Measurements from ENCODE around the gene PIGX.

Gene PIGX

GRCh38 chr3:196711838-196712513, at the start of gene PIGX, which contains the start of gene CEP19:
Gene PIGX, plus strand, starts transcription at chr3:196712377.
Gene CEP19, minus strand, starts transcription at chr3:196712250. Its CDS starts 3,593 bp downstream, at chr3:196708657.
- Histone ChIP-seq H3K27ac (ENCODE audit: low read depth, low read length) (peak within 1 kb of the TSS; percentile 96), H3K9ac (ENCODE audit: low read length) (peak within 1 kb of the TSS; percentile 78), H3K27me3 (ENCODE audit: control insufficient read depth in 1 of 2, insufficient read depth in 2 of 2, low read length in 2 of 2) (no peaks in the 10 kb centered on the region), H3K9me3 (ENCODE audit: low read length) (no peaks in the 10 kb centered on the region), H3K36me3 (ENCODE audit: insufficient read depth, low read length) (no peaks in the 10 kb centered on the region), H3K4me3 (ENCODE audit: low read depth in 1 of 2, low read length in 2 of 2) (peak within 1 kb of the TSS; percentile 80 to 95), H3K4me1 (ENCODE audit: insufficient read depth, low read length) (peaks cover 21% of the 10 kb centered on the region)

GRCh38 chr3:196662711-196663571, 49.2 kb upstream of the PIGX start:
- Histone ChIP-seq H3K4me3 (ENCODE audit: low read depth in 1 of 2, low read length in 2 of 2) (no peak overlapping the region), H3K4me1 (ENCODE audit: insufficient read depth, low read length) (no peaks in the 10 kb centered on the region), H3K9ac (ENCODE audit: low read length) (no peak overlapping the region), H3K9me3 (ENCODE audit: low read length) (no peaks in the 10 kb centered on the region), H3K36me3 (ENCODE audit: insufficient read depth, low read length) (no peaks in the 10 kb centered on the region), H3K27me3 (ENCODE audit: control insufficient read depth in 1 of 2, insufficient read depth in 2 of 2, low read length in 2 of 2) (no peaks in the 10 kb centered on the region), H3K27ac (ENCODE audit: low read depth, low read length) (no peak overlapping the region)

- no peaks in the 10 kb centered on the region for H3K27me3 ChIP-seq (ENCODE audit: control insufficient read depth in 1 of 2, insufficient read depth in 2 of 2, low read length in 2 of 2)
- H3K4me1 ChIP-seq (ENCODE audit: insufficient read depth, low read length): no peaks in the 10 kb centered on the region
- H3K36me3 ChIP-seq (ENCODE audit: insufficient read depth, low read length): no peaks in the 10 kb centered on the region
- H3K9ac ChIP-seq (ENCODE audit: low read length): no peak overlapping the region
- H3K9me3 ChIP-seq (ENCODE audit: low read length): no peaks in the 10 kb centered on the region
- no peak overlapping the region for H3K27ac ChIP-seq (ENCODE audit: low read depth, low read length)
- no peak overlapping the region for H3K4me3 ChIP-seq (ENCODE audit: low read depth in 1 of 2, low read length in 2 of 2)
Measured at GRCh38 chr3:196666001-196666867, 45.9 kb upstream of the PIGX start.

GRCh38 chr3:196667056-196667825, 44.9 kb upstream of the PIGX start:
- Histone ChIP-seq H3K9ac (ENCODE audit: low read length) (no peak overlapping the region), H3K27me3 (ENCODE audit: control insufficient read depth in 1 of 2, insufficient read depth in 2 of 2, low read length in 2 of 2) (no peaks in the 10 kb centered on the region), H3K36me3 (ENCODE audit: insufficient read depth, low read length) (no peaks in the 10 kb centered on the region), H3K27ac (ENCODE audit: low read depth, low read length) (no peak overlapping the region), H3K4me3 (ENCODE audit: low read depth in 1 of 2, low read length in 2 of 2) (no peak overlapping the region), H3K9me3 (ENCODE audit: low read length) (no peaks in the 10 kb centered on the region), H3K4me1 (ENCODE audit: insufficient read depth, low read length) (no peaks in the 10 kb centered on the region)

GRCh38 chr3:196670339-196670738, 41.8 kb upstream of the PIGX start:
- no peak overlapping the region for H3K4me3 ChIP-seq (ENCODE audit: low read depth in 1 of 2, low read length in 2 of 2)
- H3K36me3 ChIP-seq (ENCODE audit: insufficient read depth, low read length): no peaks in the 10 kb centered on the region
- H3K9ac ChIP-seq (ENCODE audit: low read length): no peak overlapping the region
- no peaks in the 10 kb centered on the region for H3K4me1 ChIP-seq (ENCODE audit: insufficient read depth, low read length)
- no peaks in the 10 kb centered on the region for H3K9me3 ChIP-seq (ENCODE audit: low read length)
- H3K27me3 ChIP-seq (ENCODE audit: control insufficient read depth in 1 of 2, insufficient read depth in 2 of 2, low read length in 2 of 2): no peaks in the 10 kb centered on the region
- H3K27ac ChIP-seq (ENCODE audit: low read depth, low read length): no peak overlapping the region

- Histone ChIP-seq H3K36me3 (ENCODE audit: insufficient read depth, low read length) (no peaks in the 10 kb centered on the region), H3K27me3 (ENCODE audit: control insufficient read depth in 1 of 2, insufficient read depth in 2 of 2, low read length in 2 of 2) (no peaks in the 10 kb centered on the region), H3K9ac (ENCODE audit: low read length) (no peak overlapping the region), H3K4me1 (ENCODE audit: insufficient read depth, low read length) (no peaks in the 10 kb centered on the region), H3K4me3 (ENCODE audit: low read depth in 1 of 2, low read length in 2 of 2) (no peak overlapping the region), H3K27ac (ENCODE audit: low read depth, low read length) (no peak overlapping the region), H3K9me3 (ENCODE audit: low read length) (no peaks in the 10 kb centered on the region)
Measured at GRCh38 chr3:196673632-196674031, 38.5 kb upstream of the PIGX start.

GRCh38 chr3:196677353-196677752, 34.8 kb upstream of the PIGX start:
- Histone ChIP-seq H3K9me3 (ENCODE audit: low read length) (no peaks in the 10 kb centered on the region), H3K27me3 (ENCODE audit: control insufficient read depth in 1 of 2, insufficient read depth in 2 of 2, low read length in 2 of 2) (no peaks in the 10 kb centered on the region), H3K27ac (ENCODE audit: low read depth, low read length) (no peak overlapping the region), H3K4me1 (ENCODE audit: insufficient read depth, low read length) (no peaks in the 10 kb centered on the region), H3K36me3 (ENCODE audit: insufficient read depth, low read length) (no peaks in the 10 kb centered on the region), H3K4me3 (ENCODE audit: low read depth in 1 of 2, low read length in 2 of 2) (no peak overlapping the region), H3K9ac (ENCODE audit: low read length) (no peak overlapping the region)

GRCh38 chr3:196677931-196678330, 34.2 kb upstream of the PIGX start:
- Histone ChIP-seq H3K9ac (ENCODE audit: low read length) (no peak overlapping the region), H3K27me3 (ENCODE audit: control insufficient read depth in 1 of 2, insufficient read depth in 2 of 2, low read length in 2 of 2) (no peaks in the 10 kb centered on the region), H3K9me3 (ENCODE audit: low read length) (no peaks in the 10 kb centered on the region), H3K36me3 (ENCODE audit: insufficient read depth, low read length) (no peaks in the 10 kb centered on the region), H3K27ac (ENCODE audit: low read depth, low read length) (no peak overlapping the region), H3K4me1 (ENCODE audit: insufficient read depth, low read length) (no peaks in the 10 kb centered on the region), H3K4me3 (ENCODE audit: low read depth in 1 of 2, low read length in 2 of 2) (no peak overlapping the region)

GRCh38 chr3:196684548-196685407, 27.4 kb upstream of the PIGX start:
- Histone ChIP-seq H3K4me3 (ENCODE audit: low read depth in 1 of 2, low read length in 2 of 2) (no peak overlapping the region), H3K27me3 (ENCODE audit: control insufficient read depth in 1 of 2, insufficient read depth in 2 of 2, low read length in 2 of 2) (no peaks in the 10 kb centered on the region), H3K27ac (ENCODE audit: low read depth, low read length) (no peak overlapping the region), H3K4me1 (ENCODE audit: insufficient read depth, low read length) (no peaks in the 10 kb centered on the region), H3K9me3 (ENCODE audit: low read length) (no peaks in the 10 kb centered on the region), H3K36me3 (ENCODE audit: insufficient read depth, low read length) (no peaks in the 10 kb centered on the region), H3K9ac (ENCODE audit: low read length) (no peak overlapping the region)

GRCh38 chr3:196686436-196686835, 25.7 kb upstream of the PIGX start:
- H3K9ac ChIP-seq (ENCODE audit: low read length): no peak overlapping the region
- no peaks in the 10 kb centered on the region for H3K9me3 ChIP-seq (ENCODE audit: low read length)
- H3K36me3 ChIP-seq (ENCODE audit: insufficient read depth, low read length): no peaks in the 10 kb centered on the region
- H3K27ac ChIP-seq (ENCODE audit: low read depth, low read length): no peak overlapping the region
- no peaks in the 10 kb centered on the region for H3K27me3 ChIP-seq (ENCODE audit: control insufficient read depth in 1 of 2, insufficient read depth in 2 of 2, low read length in 2 of 2)
- no peak overlapping the region for H3K4me3 ChIP-seq (ENCODE audit: low read depth in 1 of 2, low read length in 2 of 2)
- H3K4me1 ChIP-seq (ENCODE audit: insufficient read depth, low read length): no peaks in the 10 kb centered on the region

All from muscle layer of colon (tissue), 2 donors.